Stimulated activated CD8-positive, alpha-beta memory T cell treated with anti-CD3 and anti-CD28 coated beads, Interleukin-7, amount 100 ng/mL, for 1 hour (primary cell): ENCODE results near the gene DOP1A.

Experiments used
- DNase-seq, 2 donors: peaks; one replicate each; pipeline ENCODE4 v3.0.0-alpha.2; 2020; ENCODE audit warnings: low read depth in 2 of 2

The DOP1A gene, protein sequence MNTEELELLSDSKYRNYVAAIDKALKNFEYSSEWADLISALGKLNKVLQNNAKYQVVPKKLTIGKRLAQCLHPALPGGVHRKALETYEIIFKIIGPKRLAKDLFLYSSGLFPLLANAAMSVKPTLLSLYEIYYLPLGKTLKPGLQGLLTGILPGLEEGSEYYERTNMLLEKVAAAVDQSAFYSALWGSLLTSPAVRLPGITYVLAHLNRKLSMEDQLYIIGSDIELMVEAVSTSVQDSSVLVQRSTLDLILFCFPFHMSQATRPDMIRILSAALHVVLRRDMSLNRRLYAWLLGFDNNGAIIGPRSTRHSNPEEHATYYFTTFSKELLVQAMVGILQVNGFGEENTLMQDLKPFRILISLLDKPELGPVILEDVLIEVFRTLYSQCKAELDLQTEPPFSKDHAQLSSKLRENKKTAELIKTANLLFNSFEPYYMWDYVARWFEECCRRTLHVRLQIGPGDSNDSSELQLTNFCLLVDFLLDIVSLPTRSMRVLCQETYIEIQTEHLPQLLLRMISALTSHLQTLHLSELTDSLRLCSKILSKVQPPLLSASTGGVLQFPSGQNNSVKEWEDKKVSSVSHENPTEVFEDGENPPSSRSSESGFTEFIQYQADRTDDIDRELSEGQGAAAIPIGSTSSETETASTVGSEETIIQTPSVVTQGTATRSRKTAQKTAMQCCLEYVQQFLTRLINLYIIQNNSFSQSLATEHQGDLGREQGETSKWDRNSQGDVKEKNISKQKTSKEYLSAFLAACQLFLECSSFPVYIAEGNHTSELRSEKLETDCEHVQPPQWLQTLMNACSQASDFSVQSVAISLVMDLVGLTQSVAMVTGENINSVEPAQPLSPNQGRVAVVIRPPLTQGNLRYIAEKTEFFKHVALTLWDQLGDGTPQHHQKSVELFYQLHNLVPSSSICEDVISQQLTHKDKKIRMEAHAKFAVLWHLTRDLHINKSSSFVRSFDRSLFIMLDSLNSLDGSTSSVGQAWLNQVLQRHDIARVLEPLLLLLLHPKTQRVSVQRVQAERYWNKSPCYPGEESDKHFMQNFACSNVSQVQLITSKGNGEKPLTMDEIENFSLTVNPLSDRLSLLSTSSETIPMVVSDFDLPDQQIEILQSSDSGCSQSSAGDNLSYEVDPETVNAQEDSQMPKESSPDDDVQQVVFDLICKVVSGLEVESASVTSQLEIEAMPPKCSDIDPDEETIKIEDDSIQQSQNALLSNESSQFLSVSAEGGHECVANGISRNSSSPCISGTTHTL (N-terminal part only)

DNA sequence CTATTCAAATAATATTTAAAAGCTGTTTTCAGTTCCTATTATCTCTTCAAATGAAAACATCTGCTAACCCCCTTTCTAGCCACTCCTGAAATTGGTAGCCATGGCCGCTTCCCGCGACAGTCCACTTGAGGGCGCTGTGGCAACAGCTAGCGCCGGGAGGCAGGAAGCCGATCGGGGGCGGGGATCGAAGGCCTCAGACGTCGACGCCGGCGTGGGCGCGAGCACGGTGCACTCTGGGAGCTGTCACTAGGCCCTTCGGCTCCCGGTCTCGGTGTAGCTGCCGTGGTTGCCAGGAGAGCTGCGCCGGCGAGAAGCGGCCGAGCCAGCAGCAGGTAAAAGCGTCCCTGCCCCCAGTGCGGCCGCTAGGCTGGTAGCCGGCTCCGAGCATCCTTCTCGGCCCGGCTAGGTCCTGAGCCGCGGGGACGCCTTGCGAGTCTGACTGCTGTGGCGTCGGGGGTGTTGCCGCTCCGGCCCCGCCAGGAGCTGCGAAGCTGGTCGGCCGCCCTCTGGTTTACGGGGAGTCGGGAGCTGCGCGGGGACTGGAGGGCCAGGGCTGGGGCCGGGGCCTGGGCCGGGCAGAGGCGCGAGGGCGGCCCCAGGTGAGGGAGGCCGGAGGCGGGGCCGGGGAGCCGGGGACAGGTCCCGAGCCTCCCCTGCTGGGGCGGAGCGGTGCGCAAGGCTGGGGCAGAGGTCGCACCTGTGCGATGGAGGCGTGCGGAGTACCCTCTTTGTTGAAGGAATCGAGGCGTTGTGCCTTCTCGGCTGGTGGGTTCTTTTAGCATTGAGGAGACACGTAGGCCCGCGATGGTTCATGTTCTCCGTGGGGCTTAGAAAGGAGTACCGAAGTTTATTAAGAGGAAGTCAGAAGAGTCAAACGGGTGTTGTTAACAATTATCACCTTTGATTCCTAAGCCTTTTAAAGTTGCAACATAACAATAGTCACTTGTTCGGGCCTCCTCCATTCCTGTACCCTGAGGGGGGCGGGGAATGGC, at the start of gene DOP1A:
Gene DOP1A (plus strand): TSS at position 224 of the 992 bp plus-strand sequence. CDS start 29,307 bp downstream, outside the sequence.
- peak; percentile 91 to 95 for DNase-seq

DNA sequence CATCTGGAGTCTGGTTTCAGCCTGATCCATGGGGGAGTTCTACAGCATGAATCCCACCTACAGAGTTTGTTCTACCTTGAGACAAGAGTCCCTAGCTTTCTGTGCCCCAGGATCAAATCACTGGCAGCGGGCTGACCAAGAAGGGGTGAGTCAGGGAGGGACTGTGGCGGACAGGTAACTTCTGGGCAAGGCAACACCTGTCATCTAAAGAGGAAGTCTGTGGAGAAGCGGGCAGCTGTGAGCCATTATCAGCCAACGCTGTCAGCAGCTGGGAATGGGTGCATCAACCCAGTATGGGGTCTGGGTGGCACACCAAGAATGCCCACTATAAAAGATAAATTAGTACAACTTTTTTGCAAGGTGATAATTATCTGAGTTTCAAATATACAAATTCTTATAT, 47.7 kb upstream of the DOP1A start:
- no peak for DNase-seq

DNA sequence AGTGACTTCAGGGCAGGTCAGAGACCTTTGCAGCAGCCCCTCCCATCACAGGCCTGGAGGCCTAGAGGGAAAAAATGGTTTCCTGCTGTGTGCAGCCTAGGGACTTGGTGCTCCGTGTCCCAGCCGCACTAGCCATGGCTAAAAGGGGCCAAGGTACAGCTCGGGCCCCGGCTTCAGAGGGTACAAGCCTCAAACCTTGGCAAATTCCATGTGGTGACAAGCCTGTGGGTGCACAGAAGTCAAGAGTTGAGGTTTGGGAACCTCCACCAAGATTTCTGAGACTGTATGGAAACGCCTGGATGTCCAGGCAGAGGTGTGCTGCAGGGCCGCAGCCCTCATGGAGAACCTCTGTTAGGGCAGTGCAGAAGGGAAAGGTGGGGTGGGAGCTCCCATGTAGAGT, 35.8 kb upstream of the DOP1A start:
- DNase-seq: no peak

DNA sequence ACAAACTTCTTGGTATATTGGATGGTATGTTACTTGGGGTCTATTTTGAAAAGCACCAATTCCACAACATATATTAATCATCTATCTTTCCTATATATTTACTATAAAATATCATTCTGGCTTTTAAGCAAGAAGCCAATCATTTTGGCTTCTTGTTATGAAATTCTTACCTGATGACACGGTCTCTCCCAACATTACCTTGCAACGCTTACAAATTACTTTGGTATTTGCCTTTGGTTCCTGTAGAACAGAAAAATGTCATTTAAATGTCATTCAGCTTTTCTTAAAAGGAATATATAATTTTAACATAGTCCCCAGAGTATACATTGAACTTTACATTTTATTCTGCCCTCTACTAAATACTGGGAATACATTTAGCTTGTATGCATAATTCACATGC, 29.2 kb upstream of the DOP1A start:
- DNase-seq: no peak

DNA sequence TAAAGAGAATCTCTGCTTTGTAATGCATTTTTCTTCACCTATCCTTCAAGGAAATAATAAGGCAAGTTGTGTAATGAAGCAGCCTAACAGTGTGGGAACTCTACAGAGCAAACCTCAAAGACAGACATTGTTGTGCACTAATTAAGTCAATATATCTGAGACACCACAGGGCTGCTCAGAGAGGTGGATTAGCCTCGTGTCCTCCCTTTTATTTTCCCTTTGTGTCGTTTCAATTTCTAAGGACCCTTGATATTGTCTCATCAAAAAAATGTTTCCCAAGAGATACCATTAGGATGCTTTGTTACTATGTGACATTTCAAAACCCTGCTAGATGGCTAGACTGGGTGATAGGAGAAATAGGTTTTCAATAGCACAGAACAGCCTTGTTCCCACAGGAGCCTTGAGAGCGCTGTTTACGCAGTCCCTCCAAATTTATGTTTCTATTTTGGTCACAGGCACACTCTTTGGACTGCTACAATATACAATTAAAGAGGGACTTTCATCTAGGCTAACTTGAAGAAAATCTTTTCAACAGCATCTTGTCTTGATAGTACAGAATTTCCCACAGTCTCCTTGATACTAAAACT, 24.9 kb upstream of the DOP1A start:
- no peak for DNase-seq

DNA sequence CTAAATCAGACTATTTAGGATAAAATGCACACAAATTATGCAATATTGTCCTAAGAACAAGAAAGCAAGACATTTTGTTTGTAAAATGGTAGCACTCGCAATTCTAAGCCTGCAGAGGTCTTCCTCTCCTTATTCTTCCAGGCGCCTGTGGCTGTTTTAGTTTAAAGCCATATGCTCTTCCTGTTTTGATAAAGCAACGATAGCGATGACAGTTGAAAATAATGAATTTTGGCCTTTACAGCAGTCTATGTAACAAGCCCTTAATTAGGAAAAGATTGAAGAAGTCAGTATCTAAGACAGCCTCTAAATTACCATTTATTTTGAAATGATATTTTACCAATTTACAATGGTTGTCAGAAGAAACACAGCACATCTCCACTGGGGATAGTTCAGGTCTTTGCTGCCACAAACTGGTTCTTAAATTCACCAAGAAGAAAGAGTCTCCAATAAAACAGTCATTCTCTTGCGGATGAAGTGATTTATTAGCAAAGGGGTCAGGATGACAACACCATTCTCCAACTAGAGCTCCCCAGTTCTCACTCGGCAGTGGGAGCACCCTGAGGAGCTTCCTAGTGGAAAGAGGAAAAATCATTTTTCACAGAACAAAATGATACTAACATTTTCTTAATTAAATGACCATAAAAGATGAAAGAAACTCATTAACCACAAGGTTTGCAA, 23.2 kb upstream of the DOP1A start:
- DNase-seq: no peak

DNA sequence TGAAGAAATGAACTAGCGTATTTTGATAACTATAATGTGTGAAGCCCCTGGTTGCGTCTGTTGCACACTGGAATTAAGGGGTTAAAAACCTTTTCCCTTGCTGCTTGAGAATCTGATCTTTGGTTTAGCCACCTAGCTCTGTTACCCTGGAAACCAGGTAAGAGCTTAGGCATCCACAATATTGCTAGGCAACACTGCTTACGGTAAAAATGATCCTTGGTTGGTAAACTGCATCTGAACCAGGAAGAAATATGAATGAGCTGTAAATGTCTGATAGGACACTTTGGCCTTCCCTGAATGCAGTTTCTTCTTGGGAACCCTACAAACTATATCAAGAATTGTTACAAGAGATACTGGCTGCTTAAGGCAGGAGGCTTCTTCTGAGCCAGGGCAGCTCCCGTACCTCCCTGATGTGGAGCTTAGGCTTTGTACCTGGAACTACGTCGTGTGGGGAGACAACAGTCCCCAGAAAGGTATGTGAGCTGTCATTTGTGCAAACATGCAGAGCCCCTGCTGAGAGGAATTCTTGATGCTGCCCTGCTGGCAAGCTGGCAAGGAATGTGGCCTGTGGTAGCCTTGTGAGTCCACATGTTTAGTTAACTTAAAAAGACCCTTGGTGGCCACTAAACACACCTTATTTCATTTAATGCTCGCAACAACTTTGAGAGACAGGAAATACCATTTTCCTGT, 20.3 kb upstream of the DOP1A start:
- no peak for DNase-seq

DNA sequence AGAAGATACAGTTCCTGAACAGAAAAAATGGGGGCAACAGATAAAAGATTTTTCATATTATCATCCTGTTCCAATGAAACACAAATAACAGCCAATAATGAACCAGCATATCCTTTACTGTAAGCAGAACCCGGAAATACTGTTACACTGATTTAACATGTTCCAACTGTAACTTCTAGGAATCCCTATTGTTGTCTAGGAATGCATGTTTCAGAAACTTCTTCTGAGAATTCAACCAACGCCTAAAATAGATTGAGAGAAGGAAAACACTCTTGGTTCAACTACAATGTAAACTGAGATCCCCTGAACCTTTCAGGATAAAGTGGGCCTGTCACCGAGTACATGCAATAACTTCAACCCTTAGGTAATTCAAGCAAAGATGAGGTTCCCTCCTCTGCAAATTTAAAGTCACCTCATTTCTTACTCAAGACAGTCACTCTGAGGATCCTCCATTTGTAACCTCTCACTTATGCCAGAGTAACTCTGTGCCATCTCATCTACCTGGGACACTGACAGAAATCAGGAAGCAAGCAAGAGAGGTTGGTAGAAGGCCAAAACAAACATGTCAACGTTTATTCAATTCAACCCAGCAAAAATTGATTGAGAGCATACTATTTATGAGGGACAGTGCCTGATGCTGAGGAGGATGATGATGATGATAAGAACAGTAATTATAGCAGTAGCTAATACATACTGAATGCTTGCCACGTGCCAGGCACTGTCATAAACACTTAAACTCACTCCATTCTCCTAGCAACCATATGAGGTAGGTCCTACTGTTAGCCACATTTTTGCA, 15.9 kb upstream of the DOP1A start:
- no peak for DNase-seq

DNA sequence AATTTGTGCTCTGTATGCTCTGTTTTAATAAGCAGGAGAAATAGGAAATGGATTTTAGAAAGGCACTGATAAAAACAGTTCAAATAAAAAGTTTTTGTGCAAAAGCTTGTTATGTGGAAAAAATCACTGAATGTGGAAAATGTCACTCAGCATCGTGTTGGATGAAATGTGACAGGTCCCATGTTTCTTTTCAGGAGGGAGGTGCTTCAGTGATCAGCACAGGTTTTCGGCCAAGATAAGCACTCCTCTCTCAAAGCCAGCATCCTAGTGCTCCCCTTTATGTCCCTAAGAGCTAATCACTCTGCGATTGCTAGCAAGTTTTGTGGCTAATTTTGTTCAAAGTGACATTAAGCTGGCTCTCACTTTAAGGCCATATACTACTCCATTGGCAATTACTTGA, 13.8 kb upstream of the DOP1A start:
- no peak for DNase-seq

DNA sequence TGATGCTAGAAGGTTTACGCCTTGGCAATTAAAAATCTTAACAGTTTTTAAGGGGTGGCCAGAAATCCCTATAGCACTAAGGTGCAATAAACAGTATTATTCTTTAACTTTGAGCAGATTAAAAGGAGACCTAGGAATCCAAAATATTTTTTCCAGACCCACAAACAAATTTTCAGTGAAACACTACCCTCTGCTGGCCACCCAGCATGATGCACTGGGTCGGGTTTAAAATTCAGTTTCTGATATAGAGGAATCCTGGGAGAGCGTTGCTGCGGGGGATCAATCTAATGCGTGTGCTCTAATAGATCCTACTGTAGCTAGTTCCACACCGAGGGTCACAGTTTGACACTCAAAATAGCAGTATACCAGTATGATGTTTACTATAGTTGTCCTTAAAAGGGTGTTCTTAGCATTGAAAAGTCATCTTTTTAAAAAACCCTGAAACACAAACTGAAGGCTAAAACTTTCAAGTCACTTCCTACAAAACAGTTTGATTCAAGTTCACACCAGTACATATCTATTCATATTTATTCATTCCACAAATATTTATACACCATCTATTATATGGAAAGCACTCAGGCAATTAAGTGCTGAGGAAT, 12.0 kb upstream of the DOP1A start:
- DNase-seq: no peak

DNA sequence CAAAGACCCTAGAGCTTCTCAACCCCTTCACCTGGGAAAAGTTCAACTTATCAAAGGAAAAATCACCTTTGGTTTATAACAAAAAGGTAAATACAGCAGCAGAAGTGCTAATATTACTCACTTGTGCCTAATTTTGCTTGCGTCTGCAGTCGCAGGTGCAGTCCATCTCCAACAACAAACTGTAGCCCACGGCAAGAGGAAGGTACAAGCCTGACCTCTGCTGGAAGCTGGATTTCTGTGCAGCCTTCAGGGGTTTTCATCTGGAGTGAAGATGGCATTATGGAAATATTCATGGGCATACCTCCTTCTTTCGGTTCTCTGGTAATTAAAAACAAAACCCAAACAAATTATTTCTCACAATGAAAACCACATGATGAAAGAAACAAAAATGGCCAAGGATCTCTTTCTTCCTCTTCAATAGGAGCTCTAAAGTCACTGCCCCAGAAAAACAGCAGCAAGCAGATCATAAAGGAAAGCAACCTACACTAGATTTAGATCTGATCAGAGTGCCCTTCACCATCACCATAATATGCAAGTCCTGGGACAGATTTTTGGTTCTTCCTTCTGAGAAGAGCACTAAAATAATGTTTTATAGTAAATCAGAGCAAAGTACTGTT, 9.7 kb upstream of the DOP1A start:
- no peak for DNase-seq

DNA sequence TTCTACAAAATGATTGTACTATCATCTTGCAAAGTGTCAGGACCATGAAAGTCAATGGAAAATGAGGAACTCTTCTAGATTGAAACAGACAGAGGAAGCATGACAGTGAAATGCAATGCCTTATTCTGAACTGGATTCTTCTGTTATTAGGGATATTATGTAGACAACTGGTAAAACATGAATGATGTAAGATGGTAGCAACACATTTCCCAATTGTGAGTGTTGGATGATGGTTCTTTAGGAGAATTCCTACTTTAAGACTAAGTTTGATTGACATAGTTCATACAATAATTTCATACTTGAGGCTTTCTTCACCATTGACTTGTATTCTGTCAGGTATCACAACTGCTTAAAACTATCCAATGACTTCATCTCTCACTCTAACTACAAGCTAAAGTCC, 6.3 kb upstream of the DOP1A start:
- DNase-seq: no peak

DNA sequence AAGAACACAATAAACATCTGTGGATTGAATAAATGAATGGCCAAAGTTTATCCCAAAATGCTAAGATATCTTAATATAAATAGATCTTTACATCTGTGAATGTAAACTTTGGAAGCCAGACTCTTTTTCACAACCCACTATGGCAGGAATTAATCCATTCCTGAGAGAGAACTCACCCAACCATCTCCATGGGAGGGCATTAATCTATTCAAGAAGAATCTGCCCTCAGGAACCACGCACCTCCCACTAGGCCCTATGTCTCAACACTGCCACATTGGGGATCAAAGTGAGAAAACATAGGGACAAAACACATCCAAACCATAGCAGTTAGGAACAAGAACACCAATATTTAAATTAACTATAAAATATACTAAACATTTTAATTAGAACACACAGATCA, 5.2 kb upstream of the DOP1A start:
- DNase-seq: no peak

DNA sequence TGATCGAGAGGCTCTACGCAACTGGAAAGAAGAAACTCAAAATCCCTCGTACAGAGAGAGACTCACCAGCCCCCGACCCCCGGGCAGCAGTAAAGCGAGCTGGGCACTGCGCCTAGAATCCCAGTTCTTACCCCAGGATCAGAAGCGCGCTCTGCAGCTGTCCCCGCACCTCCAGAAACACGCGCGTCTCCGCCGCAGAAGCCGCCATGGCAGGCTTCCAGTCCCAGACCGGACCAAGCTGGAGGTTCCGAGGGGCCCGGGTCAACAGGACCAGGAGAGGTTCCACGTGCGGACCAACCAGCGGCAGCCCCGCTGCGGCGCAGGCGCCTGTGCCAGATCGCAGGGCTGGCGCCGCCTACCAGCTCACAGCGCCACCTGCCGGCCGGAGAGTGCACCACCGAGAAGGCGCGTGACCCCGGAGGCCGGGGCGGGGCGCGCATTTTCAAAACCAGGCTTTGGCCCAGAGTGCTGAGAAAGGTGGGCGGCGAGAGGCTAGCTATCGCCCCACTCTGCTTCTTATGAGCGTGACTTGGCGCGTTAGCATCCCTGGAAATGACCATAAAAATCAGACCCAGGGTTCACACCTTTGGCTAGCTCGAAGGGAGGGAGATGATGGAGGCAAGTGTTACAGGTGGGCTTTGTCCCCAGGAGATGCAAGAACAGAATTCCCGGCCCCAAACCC, 1.8 kb upstream of the DOP1A start, which contains the start of gene UBE3D:
Gene UBE3D (minus strand): TSS at position 331 of the 682 bp plus-strand sequence. CDS start 123 bp downstream, at position 208.
- peak; percentile 80 to 88 for DNase-seq

DNA sequence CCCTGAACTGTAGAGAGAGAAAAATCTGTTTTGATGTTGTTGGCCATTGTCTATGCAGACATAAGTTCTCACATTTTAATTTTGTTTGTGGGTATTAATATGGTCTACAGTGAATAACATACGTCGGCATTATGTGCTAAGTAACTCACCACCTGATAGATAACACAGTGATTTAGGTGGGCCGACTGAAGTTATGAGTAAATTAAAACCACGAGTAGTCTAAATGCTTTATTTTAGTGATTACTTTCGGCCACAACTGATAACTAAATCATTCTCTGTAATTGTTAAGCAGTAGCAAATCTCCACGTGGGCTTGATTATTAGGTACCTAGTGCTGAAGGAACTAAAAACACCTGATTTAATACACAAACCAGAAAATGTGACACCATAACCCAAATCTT, 1.1 kb downstream of the DOP1A start:
- no peak for DNase-seq

DNA sequence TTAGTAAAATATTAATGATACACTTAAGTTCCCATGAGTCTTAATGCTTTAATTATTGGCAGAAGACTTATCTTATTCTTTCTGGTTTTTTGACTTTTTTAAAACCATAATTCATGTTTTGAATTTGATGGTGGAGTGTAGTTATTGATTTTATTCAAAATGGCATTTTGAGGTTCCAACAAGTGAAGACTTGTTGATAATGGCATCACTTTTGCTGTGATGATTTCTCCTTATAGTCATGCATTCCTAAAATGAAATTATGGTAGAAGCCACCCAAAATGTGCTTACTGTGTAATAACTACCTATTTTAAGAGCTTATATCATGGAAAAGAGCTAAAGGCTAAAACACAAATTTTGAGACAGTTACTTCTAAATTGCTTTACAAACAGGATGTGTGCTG, 2.2 kb downstream of the DOP1A start:
- DNase-seq: no peak

DNA sequence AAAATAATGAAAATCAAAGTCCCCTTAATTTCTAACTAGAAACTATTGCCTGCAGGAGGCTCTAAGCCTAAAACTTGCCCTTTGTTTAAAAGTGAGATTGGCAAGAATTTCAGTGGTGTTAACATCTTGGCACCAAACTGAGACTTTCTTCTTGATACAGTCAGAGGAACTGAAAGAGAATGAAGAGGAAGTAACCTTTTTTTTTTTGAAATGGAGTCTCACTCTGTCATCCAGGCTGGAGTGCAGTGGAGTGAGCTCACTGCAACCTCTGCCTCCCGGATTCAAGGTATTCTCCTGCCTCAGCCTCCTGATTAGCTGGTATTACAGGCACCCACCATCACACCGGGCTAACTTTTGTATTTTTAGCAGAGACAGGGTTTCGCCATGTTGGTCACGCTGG, 3.6 kb downstream of the DOP1A start:
- no peak for DNase-seq
